Measurements from ENCODE around the gene LARGE1. TPM values are rescaled to one million over a fixed set of nuclear protein-coding genes. Genes with fewer than 3 reads are reported as not detected.

Gene LARGE1
- total RNA-seq, 1 experiment from 2014 or later, result 1.5 TPM

DNA sequence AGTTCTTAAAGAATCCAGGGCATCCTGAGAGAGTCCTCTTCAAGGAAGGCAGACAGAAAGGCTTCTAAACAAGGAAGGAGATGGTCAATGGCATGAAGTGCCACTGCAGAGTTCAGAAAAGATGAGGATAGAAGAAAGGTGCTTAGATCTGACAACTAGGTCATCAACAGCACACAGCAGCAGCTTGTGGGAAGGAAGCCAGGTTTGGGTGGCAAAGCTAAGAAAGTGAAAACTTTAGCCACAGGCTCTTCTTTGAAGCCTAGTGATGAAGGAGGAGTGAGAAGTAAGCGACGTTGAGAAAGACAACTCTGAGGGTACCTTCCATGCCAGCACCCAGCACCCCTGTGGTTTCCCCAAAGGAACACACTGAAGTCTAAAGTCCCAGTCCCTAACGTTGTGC, 92.0 kb downstream of the LARGE1 start:
- intact Hi-C loops (cut with micrococcal nuclease), result no loop called here
- no peaks in the 10 kb centered on the region for H4K20me1 ChIP-seq (ENCODE audit: insufficient read depth)
- DNase-seq (ENCODE audit: low read depth, low spot score) (no peak), ATAC-seq (no peak)
- no peaks in the 10 kb centered on the region for H3K4me1 ChIP-seq (ENCODE audit: control insufficient read depth in 1 of 2, insufficient read depth in 2 of 2, low read length in 2 of 2)
- H2AFZ ChIP-seq (ENCODE audit: low read depth, low read length, poor library complexity, severe bottlenecking), result no peak overlapping the region
- CTCF ChIA-PET, result no interaction called here
- H3K9ac ChIP-seq (ENCODE audit: low read length), result no peak overlapping the region
- POLR2A ChIA-PET, result no interaction called here
- no peak overlapping the region for H3K4me3 ChIP-seq (replicated peaks in 1 of 2; ENCODE audit: low read depth in 1 of 2, low read length in 2 of 2)
- BruUV-seq (replicated peaks), result no TSS peak
- no peaks in the 10 kb centered on the region for H3K27me3 ChIP-seq (ENCODE audit: insufficient read depth, low read length)
- H3K4me2 ChIP-seq (ENCODE audit: low read length), result no peak overlapping the region
- no peak overlapping the region for H3K27ac ChIP-seq (ENCODE audit: low read depth, low read length)
- H3K79me2 ChIP-seq (ENCODE audit: insufficient read depth, low read length), result no peaks in the 10 kb centered on the region
- RAD21 ChIA-PET (ENCODE audit: low non-redundant PET in 1 of 2, low total read pairs in 2 of 2, uncharacterized antibody in 2 of 2, unreplicated experiment in 2 of 2), result no interaction called here
- H3K9me3 ChIP-seq (ENCODE audit: control insufficient read depth in 1 of 2, insufficient read depth in 1 of 2, low read depth in 1 of 2, low read length in 2 of 2), result peaks cover 17 to 45% of the 10 kb centered on the region in 2 experiments; a peak in 2 of 4 replicates
- no peaks in the 10 kb centered on the region for H3K9me2 ChIP-seq (ENCODE audit: insufficient read depth)
- H3K36me3 ChIP-seq (ENCODE audit: control insufficient read depth in 1 of 2, insufficient read depth in 2 of 2, low read length in 2 of 2), result no peaks in the 10 kb centered on the region
- TF ChIP-seq TCF7L2 (IDR thresholded peaks at IDR 0.05; ENCODE audit: borderline replicate concordance, extremely low read depth, insufficient read depth, insufficient read length) (no peak), EZH2phosphoT487 (IDR thresholded peaks at IDR 0.05; ENCODE audit: borderline replicate concordance) (no peak), JUND (IDR thresholded peaks at IDR 0.05) (no peak), ZFX (IDR thresholded peaks at IDR 0.05) (no peak), SIN3A (IDR thresholded peaks at IDR 0.05; ENCODE audit: low read depth) (no peak), POLR2AphosphoS5 (IDR thresholded peaks at IDR 0.05; ENCODE audit: low read depth, low read length) (no peak), ELF1 (IDR thresholded peaks at IDR 0.05; ENCODE audit: borderline replicate concordance, low read depth) (no peak), POLR2A (IDR thresholded peaks at IDR 0.05; ENCODE audit: borderline replicate concordance, extremely low read depth, insufficient read depth, insufficient read length) (no peak), SRF (IDR thresholded peaks at IDR 0.05; ENCODE audit: low read depth) (no peak), EGR1 (IDR thresholded peaks at IDR 0.05; ENCODE audit: low read depth) (no peak), YY1 (IDR thresholded peaks at IDR 0.05; ENCODE audit: extremely low read depth, insufficient replicate concordance, low read depth, low read length) (no peak), FOSL1 (IDR thresholded peaks at IDR 0.05; ENCODE audit: low read depth) (no peak), SP1 (IDR thresholded peaks at IDR 0.05; ENCODE audit: low read depth) (no peak), ZNF274 (IDR thresholded peaks at IDR 0.05; ENCODE audit: low read depth, low read length) (no peak), CBX3 (IDR thresholded peaks at IDR 0.05; ENCODE audit: low read depth) (no peak)
- TF ChIP-seq, protein P1, sequence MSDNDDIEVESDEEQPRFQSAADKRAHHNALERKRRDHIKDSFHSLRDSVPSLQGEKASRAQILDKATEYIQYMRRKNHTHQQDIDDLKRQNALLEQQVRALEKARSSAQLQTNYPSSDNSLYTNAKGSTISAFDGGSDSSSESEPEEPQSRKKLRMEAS (IDR thresholded peaks at IDR 0.05), result no peak
- TF ChIP-seq, protein P2, sequence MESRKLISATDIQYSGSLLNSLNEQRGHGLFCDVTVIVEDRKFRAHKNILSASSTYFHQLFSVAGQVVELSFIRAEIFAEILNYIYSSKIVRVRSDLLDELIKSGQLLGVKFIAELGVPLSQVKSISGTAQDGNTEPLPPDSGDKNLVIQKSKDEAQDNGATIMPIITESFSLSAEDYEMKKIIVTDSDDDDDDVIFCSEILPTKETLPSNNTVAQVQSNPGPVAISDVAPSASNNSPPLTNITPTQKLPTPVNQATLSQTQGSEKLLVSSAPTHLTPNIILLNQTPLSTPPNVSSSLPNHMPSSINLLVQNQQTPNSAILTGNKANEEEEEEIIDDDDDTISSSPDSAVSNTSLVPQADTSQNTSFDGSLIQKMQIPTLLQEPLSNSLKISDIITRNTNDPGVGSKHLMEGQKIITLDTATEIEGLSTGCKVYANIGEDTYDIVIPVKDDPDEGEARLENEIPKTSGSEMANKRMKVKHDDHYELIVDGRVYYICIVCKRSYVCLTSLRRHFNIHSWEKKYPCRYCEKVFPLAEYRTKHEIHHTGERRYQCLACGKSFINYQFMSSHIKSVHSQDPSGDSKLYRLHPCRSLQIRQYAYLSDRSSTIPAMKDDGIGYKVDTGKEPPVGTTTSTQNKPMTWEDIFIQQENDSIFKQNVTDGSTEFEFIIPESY (IDR thresholded peaks at IDR 0.05; ENCODE audit: extremely low read depth, insufficient replicate concordance, low read length), result no peak
- TF ChIP-seq, protein P3, sequence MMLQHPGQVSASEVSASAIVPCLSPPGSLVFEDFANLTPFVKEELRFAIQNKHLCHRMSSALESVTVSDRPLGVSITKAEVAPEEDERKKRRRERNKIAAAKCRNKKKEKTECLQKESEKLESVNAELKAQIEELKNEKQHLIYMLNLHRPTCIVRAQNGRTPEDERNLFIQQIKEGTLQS (IDR thresholded peaks at IDR 0.05), result no peak
- TF ChIP-seq, protein P4, sequence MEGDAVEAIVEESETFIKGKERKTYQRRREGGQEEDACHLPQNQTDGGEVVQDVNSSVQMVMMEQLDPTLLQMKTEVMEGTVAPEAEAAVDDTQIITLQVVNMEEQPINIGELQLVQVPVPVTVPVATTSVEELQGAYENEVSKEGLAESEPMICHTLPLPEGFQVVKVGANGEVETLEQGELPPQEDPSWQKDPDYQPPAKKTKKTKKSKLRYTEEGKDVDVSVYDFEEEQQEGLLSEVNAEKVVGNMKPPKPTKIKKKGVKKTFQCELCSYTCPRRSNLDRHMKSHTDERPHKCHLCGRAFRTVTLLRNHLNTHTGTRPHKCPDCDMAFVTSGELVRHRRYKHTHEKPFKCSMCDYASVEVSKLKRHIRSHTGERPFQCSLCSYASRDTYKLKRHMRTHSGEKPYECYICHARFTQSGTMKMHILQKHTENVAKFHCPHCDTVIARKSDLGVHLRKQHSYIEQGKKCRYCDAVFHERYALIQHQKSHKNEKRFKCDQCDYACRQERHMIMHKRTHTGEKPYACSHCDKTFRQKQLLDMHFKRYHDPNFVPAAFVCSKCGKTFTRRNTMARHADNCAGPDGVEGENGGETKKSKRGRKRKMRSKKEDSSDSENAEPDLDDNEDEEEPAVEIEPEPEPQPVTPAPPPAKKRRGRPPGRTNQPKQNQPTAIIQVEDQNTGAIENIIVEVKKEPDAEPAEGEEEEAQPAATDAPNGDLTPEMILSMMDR (IDR thresholded peaks at IDR 0.05 in 2 of 3, conservative IDR thresholded peaks at IDR 0.05 in 1 of 3; ENCODE audit: borderline replicate concordance in 1 of 3, insufficient read depth in 1 of 3, low read depth in 2 of 3, low read length in 2 of 3), result no peak
